Measurements from ENCODE around the gene ARSJ. TPM values are rescaled to one million over a fixed set of nuclear protein-coding genes. Genes with fewer than 3 reads are reported as not detected.

Gene ARSJ
- polyA plus RNA-seq, 3 donors = not detected

DNA sequence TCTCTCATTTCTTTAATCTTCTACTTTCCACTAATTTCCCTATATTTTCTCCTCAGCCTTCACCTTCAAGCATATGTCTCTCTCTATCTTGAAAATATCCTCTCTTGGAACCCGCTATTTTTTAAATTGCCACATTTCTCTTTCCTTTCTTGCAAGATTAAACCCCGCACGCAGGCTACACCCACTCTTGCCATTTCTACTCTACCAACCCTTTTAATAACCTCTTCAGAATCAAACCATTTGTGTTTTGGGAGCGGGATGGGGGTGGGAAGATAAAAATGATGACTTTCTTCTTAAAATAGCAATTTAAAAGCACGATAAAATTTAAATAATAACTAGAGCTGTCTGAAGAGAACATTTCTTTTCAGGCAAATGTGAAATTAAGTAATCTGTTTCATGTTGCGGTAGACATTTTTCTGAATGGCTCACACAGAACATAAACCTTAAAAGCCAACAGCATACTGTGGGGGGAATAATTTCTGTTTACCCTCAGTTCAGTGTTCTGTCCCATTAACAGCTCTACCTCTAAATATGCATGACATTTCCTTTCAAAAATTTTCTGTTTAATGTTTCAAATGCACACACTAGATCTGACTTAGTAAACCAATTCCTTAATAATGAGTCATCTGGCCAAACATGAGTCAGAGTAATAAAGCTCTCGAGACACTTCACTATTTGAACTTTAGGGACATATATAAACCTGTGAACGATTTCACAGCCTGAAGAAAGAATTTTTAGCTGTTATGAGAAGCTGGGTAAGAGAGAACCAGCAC is 20.5 kb downstream of the ARSJ start:
- WGBS (ENCODE audit: insufficient coverage) = 100% methylated on average over 1 of the region's 8 CpGs
- H3K4me3 ChIP-seq (replicated peaks in 1 of 3; ENCODE audit: low read depth in 2 of 3, low read length in 3 of 3) = no peak overlapping the region
- H3K27ac Mint-ChIP-seq = no peak overlapping the region
- H3K36me3 Mint-ChIP-seq = no peaks in the 10 kb centered on the region
- no peak overlapping the region for H3K27ac ChIP-seq (ENCODE audit: low read depth in 1 of 2, low read length in 2 of 2)
- H3K9ac ChIP-seq (ENCODE audit: insufficient read depth, low read length, poor library complexity, severe bottlenecking) = no peak overlapping the region
- no peak overlapping the region for H3K4me2 ChIP-seq (replicated peaks; ENCODE audit: extremely low read depth, low read length, poor library complexity, severe bottlenecking)
- no peak for DNase-seq
- no peaks in the 10 kb centered on the region for H3K4me1 Mint-ChIP-seq
- intact Hi-C loops (cut with micrococcal nuclease) = no loop called here
- H3K27me3 ChIP-seq (ENCODE audit: control insufficient read depth in 2 of 2, insufficient read depth in 2 of 2, low read length in 2 of 2) = no peaks in the 10 kb centered on the region
- H3K27me3 Mint-ChIP-seq (ENCODE audit: low read depth in 3 of 3) = peaks cover 0 to 12% (median 2%) of the 10 kb centered on the region in 3 donors
- no peak overlapping the region for H2AFZ ChIP-seq (ENCODE audit: insufficient read depth, low read depth, low read length, poor library complexity, severe bottlenecking)
- TF ChIP-seq, protein P1, sequence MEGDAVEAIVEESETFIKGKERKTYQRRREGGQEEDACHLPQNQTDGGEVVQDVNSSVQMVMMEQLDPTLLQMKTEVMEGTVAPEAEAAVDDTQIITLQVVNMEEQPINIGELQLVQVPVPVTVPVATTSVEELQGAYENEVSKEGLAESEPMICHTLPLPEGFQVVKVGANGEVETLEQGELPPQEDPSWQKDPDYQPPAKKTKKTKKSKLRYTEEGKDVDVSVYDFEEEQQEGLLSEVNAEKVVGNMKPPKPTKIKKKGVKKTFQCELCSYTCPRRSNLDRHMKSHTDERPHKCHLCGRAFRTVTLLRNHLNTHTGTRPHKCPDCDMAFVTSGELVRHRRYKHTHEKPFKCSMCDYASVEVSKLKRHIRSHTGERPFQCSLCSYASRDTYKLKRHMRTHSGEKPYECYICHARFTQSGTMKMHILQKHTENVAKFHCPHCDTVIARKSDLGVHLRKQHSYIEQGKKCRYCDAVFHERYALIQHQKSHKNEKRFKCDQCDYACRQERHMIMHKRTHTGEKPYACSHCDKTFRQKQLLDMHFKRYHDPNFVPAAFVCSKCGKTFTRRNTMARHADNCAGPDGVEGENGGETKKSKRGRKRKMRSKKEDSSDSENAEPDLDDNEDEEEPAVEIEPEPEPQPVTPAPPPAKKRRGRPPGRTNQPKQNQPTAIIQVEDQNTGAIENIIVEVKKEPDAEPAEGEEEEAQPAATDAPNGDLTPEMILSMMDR (IDR thresholded peaks at IDR 0.05) = no peak
- H4K20me1 ChIP-seq (ENCODE audit: insufficient read depth, low read length) = no peaks in the 10 kb centered on the region
- peaks cover 0 to 9% (median 8%) of the 10 kb centered on the region in 7 donors for H3K9me3 Mint-ChIP-seq
- peaks cover 0 to 3% of the 10 kb centered on the region in 2 donors for H3K9me3 ChIP-seq (replicated peaks in 1 of 2; ENCODE audit: control insufficient read depth in 1 of 2, insufficient read depth in 1 of 2, low read length in 2 of 2)
- H3K4me3 Mint-ChIP-seq = no peak overlapping the region
- H3K79me2 ChIP-seq (ENCODE audit: insufficient read depth, low read length) = no peaks in the 10 kb centered on the region
- no peaks in the 10 kb centered on the region for H3K36me3 ChIP-seq (replicated peaks in 1 of 2; ENCODE audit: control insufficient read depth in 1 of 2, insufficient read depth in 2 of 2, low read length in 2 of 2)
- H3K4me1 ChIP-seq (ENCODE audit: control insufficient read depth in 1 of 2, insufficient read depth in 2 of 2, low read length in 2 of 2) = no peaks in the 10 kb centered on the region

DNA sequence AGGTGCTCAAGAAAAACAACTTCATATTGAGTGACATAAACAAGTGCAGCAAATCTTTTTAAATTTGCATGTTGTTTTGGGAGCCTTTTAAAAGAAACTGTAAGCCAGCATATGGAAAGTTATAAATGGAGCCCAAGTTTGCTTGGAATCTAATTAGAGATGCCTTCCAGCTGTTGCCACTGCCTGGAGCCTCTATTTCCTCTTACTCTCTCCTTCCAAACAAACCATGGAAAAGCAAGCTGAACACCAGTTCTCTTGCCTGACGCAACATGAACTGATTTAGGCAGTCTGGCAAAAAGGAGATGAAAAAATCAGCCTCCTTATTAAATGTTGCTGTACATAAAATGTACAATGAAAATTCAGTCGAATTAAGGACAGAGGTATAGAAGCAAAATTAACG is 21.5 kb downstream of the ARSJ start:
- H3K4me1 Mint-ChIP-seq = no peaks in the 10 kb centered on the region
- WGBS (ENCODE audit: insufficient coverage) = no CpG with 5 or more reads among the region's 3 CpGs
- H3K27me3 ChIP-seq (ENCODE audit: control insufficient read depth in 2 of 2, insufficient read depth in 2 of 2, low read length in 2 of 2) = no peaks in the 10 kb centered on the region
- H3K27ac ChIP-seq (ENCODE audit: low read depth in 1 of 2, low read length in 2 of 2) = no peak overlapping the region
- H3K9me3 ChIP-seq (replicated peaks in 1 of 2; ENCODE audit: control insufficient read depth in 1 of 2, insufficient read depth in 1 of 2, low read length in 2 of 2) = no peaks in the 10 kb centered on the region
- no peak overlapping the region for H3K27ac Mint-ChIP-seq
- no peaks in the 10 kb centered on the region for H4K20me1 ChIP-seq (ENCODE audit: insufficient read depth, low read length)
- no peak overlapping the region for H3K4me3 Mint-ChIP-seq
- TF ChIP-seq, protein P1 (IDR thresholded peaks at IDR 0.05) = no peak
- no peak for DNase-seq
- H3K4me2 ChIP-seq (replicated peaks; ENCODE audit: extremely low read depth, low read length, poor library complexity, severe bottlenecking) = no peak overlapping the region
- intact Hi-C loops (cut with micrococcal nuclease) = no loop called here
- H3K36me3 ChIP-seq (replicated peaks in 1 of 2; ENCODE audit: control insufficient read depth in 1 of 2, insufficient read depth in 2 of 2, low read length in 2 of 2) = no peaks in the 10 kb centered on the region
- H3K27me3 Mint-ChIP-seq (ENCODE audit: low read depth in 3 of 3) = peaks cover 0 to 12% (median 2%) of the 10 kb centered on the region in 3 donors
- H2AFZ ChIP-seq (ENCODE audit: insufficient read depth, low read depth, low read length, poor library complexity, severe bottlenecking) = no peak overlapping the region
- no peaks in the 10 kb centered on the region for H3K4me1 ChIP-seq (ENCODE audit: control insufficient read depth in 1 of 2, insufficient read depth in 2 of 2, low read length in 2 of 2)
- H3K79me2 ChIP-seq (ENCODE audit: insufficient read depth, low read length) = no peaks in the 10 kb centered on the region
- peaks cover 0 to 6% (median 2%) of the 10 kb centered on the region in 7 donors for H3K9me3 Mint-ChIP-seq
- H3K4me3 ChIP-seq (replicated peaks in 1 of 3; ENCODE audit: low read depth in 2 of 3, low read length in 3 of 3) = no peak overlapping the region
- no peaks in the 10 kb centered on the region for H3K36me3 Mint-ChIP-seq
- no peak overlapping the region for H3K9ac ChIP-seq (ENCODE audit: insufficient read depth, low read length, poor library complexity, severe bottlenecking)

All from CD14-positive monocyte (primary cell).